Ramos (cell line): ENCODE results near the gene MARVELD2.
"Not testable (repeated sequence)": the region's sequence is repeated elsewhere in the genome, so short reads cannot be mapped to it uniquely, and the experiment has no call there.

Source experiments
- in situ Hi-C: fragments of 300-500 bp; cut with MboI; formaldehyde crosslinking; loops from one replicate; pipeline ENCODE4 v1.14.3; 2022; ENCODE audit warnings: low sequenced_read_pairs; ENCODE audit not compliant: unreplicated experiment

Gene MARVELD2

GRCh38 chr5:69449511-69449910 lies 34.6 kb downstream of the MARVELD2 start:
- in situ Hi-C loops: no loop called here

- in situ Hi-C loops: no loop called here
Measured at GRCh38 chr5:69450116-69450515, 35.2 kb downstream of the MARVELD2 start.

- in situ Hi-C loops: not testable (repeated sequence)
Measured at GRCh38 chr5:69450527-69450926, 35.6 kb downstream of the MARVELD2 start.

DNA sequence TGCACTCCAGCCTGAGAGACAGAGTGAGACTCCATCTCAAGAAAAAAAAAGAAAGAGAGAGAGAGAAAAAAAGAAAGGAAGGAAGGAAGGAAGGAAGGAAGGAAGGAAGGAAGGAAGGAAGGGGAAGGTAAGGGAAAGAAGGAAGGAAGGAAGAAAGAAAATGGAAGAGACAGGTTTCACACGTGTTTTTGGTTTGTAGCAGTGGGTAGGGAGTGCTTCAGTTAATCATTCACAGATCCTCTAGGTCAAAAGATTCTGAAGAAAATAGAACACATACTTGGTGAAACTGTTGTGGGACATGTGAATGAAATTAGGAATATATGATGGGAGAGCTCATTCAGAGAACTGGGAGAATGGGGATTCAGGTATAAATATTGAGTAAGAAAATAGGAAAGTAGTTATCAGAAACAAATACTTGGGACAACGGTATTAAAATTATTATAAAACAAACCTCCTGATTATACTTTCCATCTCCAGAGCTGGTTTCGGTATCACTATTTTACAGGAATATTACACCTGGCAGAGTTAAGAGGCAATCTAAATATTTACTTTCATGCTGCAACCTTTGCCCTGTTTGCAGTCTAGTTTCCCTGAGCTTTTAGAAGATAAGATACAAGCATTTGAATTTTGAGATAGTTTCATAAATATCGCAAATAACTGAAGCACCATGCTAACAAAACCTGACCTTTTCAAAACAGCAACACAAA lies 37.2 kb downstream of the MARVELD2 start:
- in situ Hi-C loops: no loop called here

DNA sequence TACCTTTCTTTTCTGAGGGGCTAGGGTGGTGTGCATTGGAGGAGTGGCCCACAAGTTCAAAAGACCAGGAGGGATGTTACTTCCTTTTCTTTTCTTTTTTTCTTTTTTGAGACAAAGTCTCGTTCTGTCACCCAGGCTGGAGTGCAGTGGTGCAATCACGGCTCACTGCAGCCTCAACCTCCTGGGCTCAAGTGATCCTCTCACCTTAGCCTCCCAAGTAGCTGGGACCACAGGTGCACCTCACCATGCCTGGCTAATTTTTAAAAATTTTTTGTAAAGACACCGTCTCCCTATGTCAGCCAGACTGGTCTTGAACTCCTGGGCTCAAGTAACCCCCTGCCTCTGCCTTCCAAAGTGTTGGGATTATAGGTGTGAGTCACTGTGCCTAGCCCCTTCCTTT lies 38.6 kb downstream of the MARVELD2 start:
- in situ Hi-C loops: not testable (repeated sequence)

DNA sequence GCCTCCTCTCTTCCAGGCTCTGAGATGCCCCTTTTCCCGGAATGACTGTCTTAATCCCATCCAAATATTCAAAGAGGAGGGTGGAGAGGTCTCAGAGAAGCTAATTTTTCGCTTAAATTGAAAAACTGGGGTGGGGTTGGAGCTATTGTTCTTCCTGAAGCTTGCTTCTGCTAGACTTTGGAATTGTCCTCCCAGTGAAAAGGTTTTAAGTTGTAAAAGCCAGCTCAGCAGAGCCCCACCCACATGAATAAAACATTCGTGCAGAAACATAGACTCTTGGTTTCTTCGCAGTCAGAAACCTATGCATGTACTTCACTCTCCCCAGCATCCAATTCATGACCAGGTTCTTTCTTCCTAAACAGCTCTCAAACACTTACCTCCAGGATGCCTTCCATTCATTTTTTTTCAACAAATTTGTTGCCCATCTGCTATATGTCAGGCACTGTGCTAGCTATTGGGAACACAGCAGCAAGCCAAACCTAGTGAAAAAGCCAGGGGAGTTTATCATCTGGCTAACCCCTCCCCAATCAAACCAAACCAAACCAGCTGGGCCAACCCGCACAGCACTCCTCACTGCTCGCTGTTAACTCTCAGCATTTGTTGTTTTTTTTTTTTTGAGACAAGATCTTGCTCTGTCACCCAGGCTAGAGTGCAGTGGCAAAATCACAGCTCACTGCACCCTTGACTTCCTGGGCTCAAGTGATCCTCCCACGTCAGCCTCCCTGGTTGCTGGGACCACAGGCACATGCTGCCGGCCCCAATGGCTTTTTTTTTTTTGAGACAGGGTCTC lies 39.7 kb downstream of the MARVELD2 start:
- in situ Hi-C loops: no loop called here

GRCh38 chr5:69455428-69455988 lies 40.6 kb downstream of the MARVELD2 start:
- in situ Hi-C loops: not testable (repeated sequence)

DNA sequence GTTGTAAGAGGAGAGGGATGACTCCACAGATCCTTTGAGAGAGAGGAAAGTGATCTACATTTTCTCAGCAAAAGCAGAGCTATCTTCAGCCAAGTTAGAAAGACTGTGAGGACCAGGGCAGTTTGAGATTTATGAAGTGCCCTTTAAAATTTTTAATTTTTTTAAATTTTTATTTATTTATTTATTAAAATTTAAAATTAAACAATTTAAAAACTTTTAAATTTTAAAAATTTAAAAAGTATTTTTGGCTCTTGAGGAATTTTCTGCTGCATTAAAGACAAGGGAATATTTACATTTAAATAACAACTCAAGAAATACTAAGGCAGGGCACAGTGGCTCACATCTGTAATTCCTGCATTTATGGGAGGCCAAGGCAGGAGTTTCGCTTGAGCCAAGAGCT lies 47.3 kb downstream of the MARVELD2 start:
- in situ Hi-C loops: no loop called here

DNA sequence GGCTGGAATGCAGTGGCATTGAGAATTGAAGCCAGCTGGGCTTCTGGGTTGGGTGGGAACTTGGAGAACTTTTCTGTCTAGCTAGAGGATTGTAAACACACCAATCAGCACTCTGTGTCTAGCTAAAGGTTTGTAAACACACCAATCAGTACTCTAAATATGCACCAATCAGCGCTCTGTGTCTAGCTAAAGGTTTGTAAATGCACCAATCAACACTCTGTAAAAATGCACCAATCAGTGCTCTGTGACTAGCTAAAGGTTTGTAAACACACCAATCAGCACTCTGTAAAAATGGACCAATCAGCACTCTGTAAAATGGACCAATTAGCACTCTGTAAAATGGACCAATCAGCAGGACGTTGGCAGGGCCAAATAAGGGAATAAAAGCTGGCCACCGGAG lies 51.5 kb downstream of the MARVELD2 start:
- in situ Hi-C loops: not testable (repeated sequence)

DNA sequence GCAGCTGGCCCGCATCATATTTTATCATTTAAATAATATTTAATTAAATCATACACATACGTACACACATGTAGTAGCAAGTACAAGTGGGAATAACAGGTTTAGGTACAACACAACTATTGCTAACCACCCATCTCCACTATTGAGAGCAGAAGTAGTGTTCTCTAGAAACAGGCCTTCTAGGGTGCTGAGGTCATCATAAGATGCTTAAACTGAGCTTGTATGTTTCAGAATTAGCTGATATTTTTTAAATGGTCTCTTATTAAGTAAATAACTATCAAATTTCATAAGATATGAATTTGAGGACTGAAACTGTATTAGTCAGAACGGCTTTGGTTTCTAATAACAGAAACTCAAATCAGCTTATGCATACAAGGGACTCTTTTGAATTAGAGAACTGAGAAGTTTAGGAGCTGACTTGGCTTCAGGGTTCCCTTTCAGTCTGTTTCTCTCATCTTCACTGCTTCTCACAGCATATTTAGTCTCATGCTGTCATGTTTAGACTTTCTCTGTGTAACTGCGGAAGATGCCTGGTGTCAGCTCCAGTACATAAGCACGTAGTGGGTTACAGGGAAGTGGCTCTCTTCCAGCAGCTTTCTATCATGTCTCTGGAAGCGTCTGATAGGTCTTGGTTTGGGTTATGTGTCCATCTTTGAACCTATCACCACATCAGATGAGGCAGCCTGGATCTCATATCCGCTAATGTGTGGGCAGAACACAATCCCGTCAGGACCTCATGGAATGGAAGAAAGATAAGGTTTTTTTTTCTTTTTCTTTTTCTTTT lies 52.7 kb downstream of the MARVELD2 start:
- in situ Hi-C loops: no loop called here

DNA sequence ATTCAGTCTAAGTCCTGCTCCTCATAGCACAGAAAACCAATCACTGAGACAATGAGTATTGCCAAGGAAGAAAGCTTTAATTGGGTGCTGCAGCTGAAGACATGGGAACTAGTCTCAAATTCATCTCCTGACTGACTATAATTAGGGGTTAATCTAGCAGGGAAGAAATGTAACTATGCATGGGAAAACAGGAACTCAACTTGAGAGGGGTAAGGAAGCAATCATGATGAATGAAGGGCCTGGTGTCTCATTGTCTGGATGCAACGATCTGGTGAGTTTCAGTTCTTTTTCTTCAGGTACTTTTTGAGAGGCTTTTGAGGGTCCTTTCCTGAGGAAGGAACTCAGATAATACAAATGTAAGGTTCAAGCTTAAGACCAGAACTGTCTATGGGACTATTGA lies 53.7 kb downstream of the MARVELD2 start:
- in situ Hi-C loops: no loop called here

- in situ Hi-C loops: not testable (repeated sequence)
Measured at GRCh38 chr5:69471516-69471915, 56.6 kb downstream of the MARVELD2 start.

DNA sequence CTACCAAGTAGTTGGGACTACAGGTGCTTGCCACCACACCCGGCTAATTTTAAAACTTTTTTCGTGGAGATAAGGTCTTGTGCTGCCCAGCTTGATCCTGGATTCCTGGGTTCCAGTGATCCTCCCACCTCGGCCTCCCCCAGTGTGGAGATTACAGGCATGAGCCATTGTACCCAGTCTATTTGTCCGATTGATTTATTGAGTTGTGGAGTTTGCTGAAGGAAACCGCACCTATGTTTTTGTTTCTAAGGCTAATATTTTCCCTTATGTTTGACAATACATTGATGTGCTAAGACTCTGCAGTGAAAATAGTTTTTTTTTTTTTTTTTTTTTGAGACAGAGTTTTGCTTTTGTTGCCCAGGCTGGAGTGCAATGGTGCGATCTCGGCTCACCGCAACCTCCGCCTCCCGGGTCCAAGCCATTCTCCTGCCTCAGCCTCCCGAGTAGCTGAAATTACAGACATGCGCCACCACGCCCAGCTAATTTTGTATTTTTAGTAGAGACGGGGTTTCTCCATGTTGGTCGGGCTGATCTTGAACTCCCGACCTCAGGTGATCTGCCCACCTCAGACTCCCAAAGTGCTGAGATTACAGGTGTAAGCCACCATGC lies 57.7 kb downstream of the MARVELD2 start:
- in situ Hi-C loops: not testable (repeated sequence)

- in situ Hi-C loops: no loop called here
Measured at GRCh38 chr5:69477170-69477569, 62.3 kb downstream of the MARVELD2 start.

DNA sequence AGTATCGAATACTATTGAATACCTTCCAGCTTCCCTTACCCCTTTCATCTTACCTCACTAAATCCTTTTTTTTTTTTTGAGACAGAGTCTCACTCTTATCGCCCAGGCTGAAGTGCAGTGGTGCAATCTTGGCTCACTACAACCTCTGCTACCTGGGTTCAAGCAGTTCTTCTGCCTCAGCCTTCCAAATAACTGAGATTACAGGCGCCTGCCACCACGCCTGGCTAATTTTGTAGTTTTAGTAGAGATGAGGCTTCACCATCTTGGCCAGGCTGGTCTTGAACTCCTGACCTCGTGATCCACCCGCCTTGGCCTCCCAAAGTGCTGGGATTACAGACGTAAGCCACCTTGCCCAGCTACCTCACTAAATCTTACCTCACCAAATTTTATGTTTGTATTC lies 63.4 kb downstream of the MARVELD2 start:
- in situ Hi-C loops: not testable (repeated sequence)

GRCh38 chr5:69484891-69485290 lies 70.0 kb downstream of the MARVELD2 start:
- in situ Hi-C loops: no loop called here

- in situ Hi-C loops: no loop called here
Measured at GRCh38 chr5:69485471-69485870, 70.6 kb downstream of the MARVELD2 start.

- in situ Hi-C loops: no loop called here
Measured at GRCh38 chr5:69489246-69489645, 74.3 kb downstream of the MARVELD2 start.

GRCh38 chr5:69491027-69491426 lies 76.1 kb downstream of the MARVELD2 start:
- in situ Hi-C loops: no loop called here

- in situ Hi-C loops: no loop called here
Measured at GRCh38 chr5:69491838-69492390, 77.0 kb downstream of the MARVELD2 start.
